Adrenal gland (tissue), 5 donors: ENCODE results near the gene PTGIS.

Experiments used
- POLR2A ChIP-seq, 2 donors: fragments of 450-650 bp; IDR thresholded peaks; one replicate each; pipeline ENCODE4 v1.6.1; 2017; ENCODE audit warnings: antibody characterized with exemption in 2 of 2, mild to moderate bottlenecking in 2 of 2, moderate library complexity in 1 of 2
- TF ChIP-seq, protein P1 (sequence below), 6 experiments: fragments of 450-650 bp in 4 of 6; fragments of 200-600 bp in 2 of 6; sonication (generic) in 1 of 6; IDR thresholded peaks; 1 replicate in 5 of 6; 2 replicates in 1 of 6; pipeline versions ENCODE4 v1.5.1 to v1.8.0; 2016 to 2021; ENCODE audit warnings: antibody characterized with exemption in 6 of 6, mild to moderate bottlenecking in 2 of 6, moderate library complexity in 1 of 6
- donor health status: DM: no; HTN: no; CAD: no.

DNA sequence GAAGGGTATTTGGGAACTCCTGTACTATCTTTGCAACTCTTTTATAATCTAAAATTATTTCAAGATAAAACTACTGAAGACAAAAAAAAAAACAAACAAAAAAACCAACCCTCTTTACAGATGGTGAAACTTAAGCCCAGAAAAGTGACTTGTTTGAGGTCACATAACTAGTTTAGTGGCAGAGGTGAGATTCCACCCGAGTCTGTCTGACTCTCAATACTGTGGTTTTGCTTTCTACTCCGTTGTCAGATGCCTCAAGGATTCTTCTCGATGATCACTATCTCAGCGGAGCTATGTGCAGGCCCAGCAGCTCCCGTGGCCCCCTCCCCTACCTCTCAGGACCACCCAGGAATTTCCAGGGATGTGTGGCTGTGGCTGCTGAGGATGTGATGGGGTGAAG, 49.4 kb downstream of the PTGIS start:
- TF ChIP-seq, protein P1, sequence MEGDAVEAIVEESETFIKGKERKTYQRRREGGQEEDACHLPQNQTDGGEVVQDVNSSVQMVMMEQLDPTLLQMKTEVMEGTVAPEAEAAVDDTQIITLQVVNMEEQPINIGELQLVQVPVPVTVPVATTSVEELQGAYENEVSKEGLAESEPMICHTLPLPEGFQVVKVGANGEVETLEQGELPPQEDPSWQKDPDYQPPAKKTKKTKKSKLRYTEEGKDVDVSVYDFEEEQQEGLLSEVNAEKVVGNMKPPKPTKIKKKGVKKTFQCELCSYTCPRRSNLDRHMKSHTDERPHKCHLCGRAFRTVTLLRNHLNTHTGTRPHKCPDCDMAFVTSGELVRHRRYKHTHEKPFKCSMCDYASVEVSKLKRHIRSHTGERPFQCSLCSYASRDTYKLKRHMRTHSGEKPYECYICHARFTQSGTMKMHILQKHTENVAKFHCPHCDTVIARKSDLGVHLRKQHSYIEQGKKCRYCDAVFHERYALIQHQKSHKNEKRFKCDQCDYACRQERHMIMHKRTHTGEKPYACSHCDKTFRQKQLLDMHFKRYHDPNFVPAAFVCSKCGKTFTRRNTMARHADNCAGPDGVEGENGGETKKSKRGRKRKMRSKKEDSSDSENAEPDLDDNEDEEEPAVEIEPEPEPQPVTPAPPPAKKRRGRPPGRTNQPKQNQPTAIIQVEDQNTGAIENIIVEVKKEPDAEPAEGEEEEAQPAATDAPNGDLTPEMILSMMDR (IDR thresholded peaks at IDR 0.05) = no peak
- no peak for TF ChIP-seq POLR2A (IDR thresholded peaks at IDR 0.05)
